OCI-LY7 (cell line): Measurements from ENCODE around the gene SLC27A5. TPM values are rescaled to one million over a fixed set of nuclear protein-coding genes. Genes with fewer than 3 reads are reported as not detected.

Experiments used
- BruUV-seq: library from RNA; stranded (reverse); fragments of 400-500 nt; replicated peaks from 2 replicates; lab custom pipeline; 2021; lab: Mats Ljungman, UMichigan
- CTCF ChIA-PET: fragments of 300-600 bp; sonication (Branson Sonifier 250); formaldehyde crosslinking; loops from one replicate; lab custom pipeline; 2022; ENCODE audit warnings: antibody characterized with exemption; ENCODE audit not compliant: unreplicated experiment; lab: Charles Lee
- POLR2A ChIA-PET: fragments of 300-600 bp; sonication (Branson Sonifier 250); formaldehyde crosslinking; loops from one replicate; lab custom pipeline; 2022; ENCODE audit warnings: antibody characterized with exemption; lab: Charles Lee
- DNase-seq: peaks from one replicate; pipeline ENCODE4 v3.0.0-alpha.2; 2015; ENCODE audit warnings: low spot score
- H2AFZ ChIP-seq: fragments of 200-600 bp; sonication (generic), shearing (Covaris generic); 2 replicates; pipeline ENCODE4 v1.6.1; 2014; ENCODE audit warnings: mild to moderate bottlenecking, antibody characterized with exemption, low read length, moderate library complexity
- H3K27ac ChIP-seq: fragments of 200-600 bp; sonication (generic); 2 replicates; pipeline ENCODE4 v1.5.1; 2014; ENCODE audit warnings: mixed run types, low read depth, mild to moderate bottlenecking, moderate library complexity, low read length, inconsistent platforms; ENCODE audit not compliant: poor library complexity, severe bottlenecking
- H3K36me3 ChIP-seq: fragments of 200-600 bp; sonication (generic); 2 replicates; pipeline ENCODE4 v1.6.1; 2014; ENCODE audit warnings: mild to moderate bottlenecking, antibody characterized with exemption, low read length, moderate library complexity, mixed read lengths; ENCODE audit not compliant: insufficient read depth
- H3K4me1 ChIP-seq: fragments of 200-600 bp; sonication (generic); 2 replicates; pipeline ENCODE4 v1.5.1; 2014; ENCODE audit warnings: mild to moderate bottlenecking, low read length; ENCODE audit not compliant: insufficient read depth, poor library complexity, severe bottlenecking
- H3K4me2 ChIP-seq: fragments of 200-600 bp; sonication (generic); 2 replicates; pipeline ENCODE4 v1.6.1; 2014; ENCODE audit warnings: mild to moderate bottlenecking, low read length
- H3K4me3 ChIP-seq: fragments of 200-600 bp; sonication (generic); 2 replicates; pipeline ENCODE4 v1.5.1; 2014; ENCODE audit warnings: mild to moderate bottlenecking, low read depth, low read length; ENCODE audit not compliant: poor library complexity, severe bottlenecking
- H3K79me2 ChIP-seq: fragments of 200-600 bp; sonication (generic); 2 replicates; pipeline ENCODE4 v1.6.1; 2016; ENCODE audit warnings: low read depth, mild to moderate bottlenecking, low read length, moderate library complexity, mixed read lengths; ENCODE audit not compliant: insufficient read depth
- H3K9me2 ChIP-seq: fragments of 200-600 bp; sonication (generic); 2 replicates; pipeline ENCODE4 v1.6.1; 2016; ENCODE audit warnings: mild to moderate bottlenecking, low read length, mixed read lengths; ENCODE audit not compliant: insufficient read depth
- H3K9me3 ChIP-seq: fragments of 200-600 bp; sonication (generic); 2 replicates; pipeline ENCODE4 v1.6.1; 2014; ENCODE audit warnings: mild to moderate bottlenecking, mixed run types, low read length, mixed read lengths
- H4K20me1 ChIP-seq: fragments of 200-600 bp; sonication (generic); 2 replicates; pipeline ENCODE4 v1.6.1; 2014; ENCODE audit warnings: mild to moderate bottlenecking, antibody characterized with exemption, low read length, moderate library complexity, mixed read lengths; ENCODE audit not compliant: insufficient read depth
- EZH2phosphoT487 ChIP-seq: fragments of 200-600 bp; sonication (generic); IDR thresholded peaks from 2 replicates; pipeline ENCODE4 v1.6.1; 2018; ENCODE audit warnings: low read depth, borderline replicate concordance, mild to moderate bottlenecking, mixed run types, antibody characterized with exemption, low read length, moderate library complexity, mixed read lengths
- intact Hi-C: fragments of 100-400 bp; cut with micrococcal nuclease; formaldehyde crosslinking; loops from one replicate; pipeline ENCODE4 v1.10.0; 2022; ENCODE audit not compliant: unreplicated experiment
- total RNA-seq, 2 experiments: library from RNA; depleted of rRNA in 1 of 2; stranded (reverse); fragments of >200 nt in 1 of 2; shearing (Covaris generic) in 1 of 2; gene quantifications; 2 replicates each; pipeline ENCODE4 v1.2.3, GENCODE V29; 2014 to 2022
- TF ChIP-seq, protein P1 (sequence below): fragments of 200-600 bp; sonication (generic); conservative IDR thresholded peaks from 2 replicates; pipeline ENCODE4 v1.5.1; 2014; ENCODE audit warnings: mild to moderate bottlenecking, antibody characterized with exemption, low read length, moderate library complexity, mixed read lengths

The SLC27A5 gene
- total RNA-seq, 2 experiments from 2014 or later: 28.0 to 29.8 TPM

DNA sequence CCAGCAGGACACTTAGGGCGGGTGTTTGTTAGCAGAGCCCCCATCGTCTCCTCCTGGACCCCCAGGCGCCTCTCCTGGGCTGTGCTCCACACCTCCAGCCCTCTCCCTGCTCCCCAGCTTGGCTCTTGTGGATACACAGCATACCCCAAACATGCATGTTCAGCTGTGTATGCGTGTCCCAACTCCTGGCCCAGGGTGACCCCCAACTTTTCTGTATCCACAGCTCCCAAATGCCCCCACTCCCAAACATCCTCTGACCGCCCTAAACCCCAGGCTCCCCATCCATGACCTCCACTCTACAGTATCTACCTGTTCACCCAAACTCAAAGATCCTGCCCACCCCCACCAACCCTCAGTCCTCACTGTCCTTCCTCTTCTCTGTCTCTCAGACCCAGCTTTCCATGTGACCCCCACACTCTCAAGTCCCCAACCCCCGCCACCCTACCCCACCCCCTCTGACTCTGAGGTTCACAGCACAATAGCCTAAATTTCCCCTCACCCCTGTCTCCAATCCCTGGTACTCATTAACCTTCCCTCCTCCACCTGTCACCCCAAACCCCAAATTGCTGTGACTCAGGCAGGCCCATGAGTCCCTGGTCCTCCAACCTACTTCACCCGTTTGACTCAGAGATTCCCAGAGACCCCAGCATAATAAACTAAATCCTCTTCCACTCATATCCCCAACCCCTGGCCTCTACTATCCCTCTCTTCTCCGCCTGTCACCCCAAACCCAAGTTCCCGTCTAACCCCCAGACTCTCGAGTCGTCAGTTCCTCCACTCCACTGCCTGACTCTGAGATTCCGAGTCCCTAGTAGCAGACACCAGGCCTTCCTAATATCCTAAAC is 45.7 kb upstream of the SLC27A5 start:
- peak overlapping the region; percentile 89 for H3K27ac ChIP-seq
- DNase-seq: no peak
- CTCF ChIA-PET: interaction anchor here (0.8 kb wide), 1 partner anchor 37 kb away, joined by 3 read pairs; no protein-coding TSS in a partner anchor

DNA sequence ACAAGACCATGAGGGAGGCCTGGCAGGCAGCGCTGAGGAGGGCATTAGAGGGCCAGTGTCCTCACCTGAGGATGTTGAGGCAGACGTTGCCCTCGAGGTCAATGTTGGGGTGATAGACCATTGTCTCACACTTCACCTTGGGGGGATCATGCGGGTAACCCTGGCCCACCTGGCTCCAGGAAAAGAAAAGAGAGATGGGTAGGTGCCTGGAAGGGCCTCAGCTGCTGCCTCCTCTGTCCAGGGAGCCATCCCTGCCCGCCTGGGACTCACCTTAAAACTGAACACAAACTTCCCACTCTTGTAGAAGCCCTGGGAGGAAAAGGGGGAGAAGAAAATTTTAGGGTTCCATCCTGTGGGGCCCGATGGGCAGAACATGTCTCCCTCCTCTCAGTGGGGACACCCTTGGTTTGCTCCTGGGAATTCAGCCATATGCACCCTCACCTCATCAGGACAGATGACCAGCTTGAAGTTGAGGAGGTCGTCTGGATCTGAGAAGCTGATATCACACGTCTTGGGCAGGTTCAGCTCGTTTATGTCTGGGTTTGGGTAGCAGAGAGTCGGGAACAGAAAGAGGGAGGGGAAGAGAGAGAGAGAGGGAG is 44.9 kb upstream of the SLC27A5 start:
- Histone ChIP-seq H3K9me3 (no peaks in the 10 kb centered on the region), H2AFZ (no peak overlapping the region), H3K27ac (peak overlapping the region; percentile 26), H3K4me3 (peak overlapping the region; percentile 88), H3K4me2 (peak overlapping the region; percentile 83), H3K4me1 (peaks cover 41% of the 10 kb centered on the region), H3K36me3 (peaks cover 54% of the 10 kb centered on the region), H3K79me2 (peaks cover 26% of the 10 kb centered on the region), H3K9me2 (no peaks in the 10 kb centered on the region), H4K20me1 (0 out of 2 replicates have a peak, but pooled peaks cover 4% of the 10 kb centered on the region)
- BruUV-seq: no TSS peak
- ChIA-PET POLR2A (no interaction called here), CTCF (interaction anchor here (0.8 kb wide), 1 partner anchor 37 kb away, joined by 3 read pairs; no protein-coding TSS in a partner anchor)
- TF ChIP-seq EZH2phosphoT487: no peak
- DNase-seq: no peak
- intact Hi-C loops: no loop called here

More for the DNA sequence above, 45.7 kb upstream of the SLC27A5 start:
- no TSS peak for BruUV-seq
- Histone ChIP-seq H2AFZ (no peak overlapping the region), H4K20me1 (0 out of 2 replicates have a peak, but pooled peaks cover 4% of the 10 kb centered on the region), H3K4me2 (peak overlapping the region; percentile 83), H3K9me3 (no peaks in the 10 kb centered on the region), H3K4me1 (peaks cover 41% of the 10 kb centered on the region), H3K4me3 (peak overlapping the region; percentile 88), H3K36me3 (peaks cover 51% of the 10 kb centered on the region), H3K79me2 (peaks cover 26% of the 10 kb centered on the region), H3K9me2 (no peaks in the 10 kb centered on the region)
- intact Hi-C loops: no loop called here
- no peak for TF ChIP-seq EZH2phosphoT487
- TF ChIP-seq, protein P1, sequence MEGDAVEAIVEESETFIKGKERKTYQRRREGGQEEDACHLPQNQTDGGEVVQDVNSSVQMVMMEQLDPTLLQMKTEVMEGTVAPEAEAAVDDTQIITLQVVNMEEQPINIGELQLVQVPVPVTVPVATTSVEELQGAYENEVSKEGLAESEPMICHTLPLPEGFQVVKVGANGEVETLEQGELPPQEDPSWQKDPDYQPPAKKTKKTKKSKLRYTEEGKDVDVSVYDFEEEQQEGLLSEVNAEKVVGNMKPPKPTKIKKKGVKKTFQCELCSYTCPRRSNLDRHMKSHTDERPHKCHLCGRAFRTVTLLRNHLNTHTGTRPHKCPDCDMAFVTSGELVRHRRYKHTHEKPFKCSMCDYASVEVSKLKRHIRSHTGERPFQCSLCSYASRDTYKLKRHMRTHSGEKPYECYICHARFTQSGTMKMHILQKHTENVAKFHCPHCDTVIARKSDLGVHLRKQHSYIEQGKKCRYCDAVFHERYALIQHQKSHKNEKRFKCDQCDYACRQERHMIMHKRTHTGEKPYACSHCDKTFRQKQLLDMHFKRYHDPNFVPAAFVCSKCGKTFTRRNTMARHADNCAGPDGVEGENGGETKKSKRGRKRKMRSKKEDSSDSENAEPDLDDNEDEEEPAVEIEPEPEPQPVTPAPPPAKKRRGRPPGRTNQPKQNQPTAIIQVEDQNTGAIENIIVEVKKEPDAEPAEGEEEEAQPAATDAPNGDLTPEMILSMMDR: no peak
- POLR2A ChIA-PET: no interaction called here

DNA sequence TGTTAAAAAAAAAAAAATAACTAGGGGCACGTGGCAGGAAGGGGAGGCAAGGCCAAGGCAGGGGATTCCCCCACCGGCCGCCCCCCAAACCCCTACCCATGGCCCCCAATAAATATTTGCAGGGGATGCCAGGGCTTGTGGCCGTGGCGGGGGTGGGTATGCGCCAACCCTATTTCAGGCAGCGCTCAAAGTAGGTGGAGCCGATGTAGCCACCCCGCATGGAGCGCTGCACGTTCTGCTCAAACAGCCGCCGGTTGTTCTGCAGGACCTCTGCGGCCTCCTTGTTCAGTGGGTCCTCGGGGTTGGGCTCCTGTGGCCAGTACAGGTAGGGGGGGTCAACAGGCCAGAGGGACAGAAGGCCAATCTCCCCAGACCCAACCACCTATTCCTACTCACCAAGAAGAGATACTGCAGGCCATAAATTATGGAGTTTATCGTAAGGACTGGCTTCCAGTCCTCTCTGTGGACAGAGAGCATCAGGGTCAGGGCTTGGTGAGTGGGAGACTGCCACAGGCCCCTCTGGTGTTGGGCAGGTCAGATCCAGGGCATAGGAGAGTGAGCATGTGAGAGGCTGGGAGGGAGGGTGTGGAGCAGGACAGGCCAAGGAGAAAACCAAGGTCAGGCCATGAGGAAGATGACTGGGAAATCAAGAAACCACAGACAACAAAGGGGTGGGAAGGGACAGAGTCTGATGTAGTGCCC is 44.3 kb upstream of the SLC27A5 start:
- BruUV-seq: TSS peak; percentile 63
- H4K20me1 ChIP-seq: 0 out of 2 replicates have a peak, but pooled peaks cover 4% of the 10 kb centered on the region
- H3K4me2 ChIP-seq: peak overlapping the region; percentile 99
- TF ChIP-seq, protein P1: no peak
- TF ChIP-seq EZH2phosphoT487: no peak
- peaks cover 26% of the 10 kb centered on the region for H3K79me2 ChIP-seq
- ChIA-PET CTCF (interaction anchor here (0.8 kb wide), 1 partner anchor 36 kb away, joined by 3 read pairs; no protein-coding TSS in a partner anchor), POLR2A (interaction anchor here (1.9 kb wide), 1 partner anchor 11 kb away, joined by 9 read pairs; no protein-coding TSS in a partner anchor)
- peaks cover 56% of the 10 kb centered on the region for H3K36me3 ChIP-seq
- peak overlapping the region; percentile 87 for H3K27ac ChIP-seq
- peak overlapping the region; percentile 88 for H3K4me3 ChIP-seq
- peaks cover 41% of the 10 kb centered on the region for H3K4me1 ChIP-seq
- no peaks in the 10 kb centered on the region for H3K9me3 ChIP-seq
- H3K9me2 ChIP-seq: no peaks in the 10 kb centered on the region
- no peak for DNase-seq
- no peak overlapping the region for H2AFZ ChIP-seq
- intact Hi-C loops: loop anchor here (1.0 kb wide), 1 partner anchor 11 kb away; no protein-coding TSS in a partner anchor
